T follicular helper cell (primary cell): ENCODE results near the gene UGT1A10.
"Not testable (repeated sequence)": the region's sequence is repeated elsewhere in the genome, so short reads cannot be mapped to it uniquely, and the experiment has no call there.

ENCODE experiments used
- DNase-seq: peaks from one replicate; pipeline ENCODE4 v3.0.0-alpha.2; 2020; ENCODE audit warnings: low read depth

UGT1A10 gene

GRCh38 chr2:233743464-233744259 is 107.4 kb downstream of the UGT1A10 start:
- no peak for DNase-seq

DNA sequence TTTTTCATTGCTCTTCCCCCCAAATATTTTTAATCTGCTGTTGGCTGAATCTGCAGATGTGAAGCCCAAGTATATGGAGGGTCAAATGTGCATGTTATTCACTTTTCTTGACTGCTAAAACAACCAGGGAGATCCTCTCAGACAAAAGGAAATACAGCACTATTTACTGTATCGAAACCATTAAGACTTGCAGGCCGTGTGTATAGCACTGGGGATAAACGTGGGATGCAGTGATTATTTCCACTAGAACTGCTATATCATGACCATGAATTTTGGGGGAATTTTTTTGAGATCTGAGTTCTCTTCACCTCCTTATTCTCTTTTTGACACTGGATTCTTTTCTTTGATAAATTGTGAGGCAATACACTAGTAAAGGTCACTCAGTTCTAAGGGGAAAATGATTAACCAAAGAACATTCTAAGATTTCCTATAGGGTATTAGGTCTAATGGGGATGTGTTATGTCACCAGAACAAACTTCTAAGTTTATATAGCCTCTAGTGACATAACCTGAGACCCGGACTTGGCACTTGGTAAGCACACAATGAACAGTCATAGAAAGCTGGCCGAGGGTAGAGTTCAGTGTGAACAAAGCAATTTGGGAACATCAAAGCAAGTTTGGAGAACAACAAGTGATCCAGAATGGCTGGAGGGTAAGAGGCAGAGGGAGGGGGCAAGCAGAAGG is 109.0 kb downstream of the UGT1A10 start:
- DNase-seq, result no peak

- DNase-seq, result not testable (repeated sequence)
These were observed 109.6 kb downstream of the UGT1A10 start for GRCh38 chr2:233745838-233746237.

- DNase-seq, result no peak
These were observed 110.4 kb downstream of the UGT1A10 start for GRCh38 chr2:233746475-233747282.

GRCh38 chr2:233747283-233747544 is 111.0 kb downstream of the UGT1A10 start:
- DNase-seq, result no peak

- not testable (repeated sequence) for DNase-seq
These were observed 114.4 kb downstream of the UGT1A10 start for GRCh38 chr2:233750689-233751088.

- not testable (repeated sequence) for DNase-seq
These were observed 115.2 kb downstream of the UGT1A10 start for GRCh38 chr2:233751212-233752009.

GRCh38 chr2:233754872-233755611 is 118.8 kb downstream of the UGT1A10 start:
- no peak for DNase-seq

- no peak for DNase-seq
These were observed 120.3 kb downstream of the UGT1A10 start for GRCh38 chr2:233756429-233757081.

DNA sequence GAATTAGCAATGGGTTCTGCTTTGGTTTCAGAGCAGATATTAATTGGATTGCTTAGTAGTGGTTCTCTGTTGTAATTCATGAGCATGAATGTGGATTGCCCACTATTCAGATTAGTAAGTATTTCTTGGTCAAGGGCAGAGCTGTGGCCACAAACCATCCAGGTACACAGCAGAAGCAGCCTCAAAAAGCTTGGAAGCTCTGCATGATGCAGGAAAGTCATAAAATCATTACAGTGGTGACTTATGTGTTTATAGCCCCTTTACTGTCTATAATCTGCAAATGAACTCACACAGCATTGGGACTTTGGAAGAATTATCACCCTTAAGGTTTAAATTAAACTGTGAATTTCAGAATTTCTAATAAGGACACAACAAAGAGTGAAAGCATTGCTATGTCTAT is 121.9 kb downstream of the UGT1A10 start:
- no peak for DNase-seq

DNA sequence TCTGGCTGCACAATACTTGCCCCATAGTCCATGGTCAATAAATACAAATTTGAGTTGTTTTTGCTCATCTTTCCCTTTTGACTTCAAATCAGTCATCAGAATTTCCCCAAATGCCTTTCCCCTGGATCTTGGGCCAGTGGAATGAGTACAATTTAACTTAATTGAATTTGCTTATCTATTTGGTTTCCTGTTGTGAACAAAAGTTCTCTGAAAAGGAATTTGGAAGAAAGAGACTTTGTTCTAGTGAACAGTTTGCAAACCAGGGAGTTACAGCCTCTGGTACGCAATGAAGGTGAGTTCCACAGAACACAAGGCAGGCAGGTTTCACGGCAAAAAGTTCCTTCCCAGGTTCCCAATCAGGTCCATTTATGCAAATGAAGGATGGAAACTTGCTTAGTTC is 122.6 kb downstream of the UGT1A10 start:
- no peak for DNase-seq

DNA sequence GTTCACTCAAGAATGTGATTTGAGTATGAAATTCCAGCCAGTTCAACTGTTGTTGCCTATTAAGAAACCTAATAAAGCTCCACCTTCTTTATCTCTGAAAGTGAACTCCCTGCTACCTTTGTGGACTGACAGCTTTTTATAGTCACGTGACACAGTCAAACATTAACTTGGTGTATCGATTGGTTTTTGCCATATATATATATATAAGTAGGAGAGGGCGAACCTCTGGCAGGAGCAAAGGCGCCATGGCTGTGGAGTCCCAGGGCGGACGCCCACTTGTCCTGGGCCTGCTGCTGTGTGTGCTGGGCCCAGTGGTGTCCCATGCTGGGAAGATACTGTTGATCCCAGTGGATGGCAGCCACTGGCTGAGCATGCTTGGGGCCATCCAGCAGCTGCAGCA is 123.8 kb downstream of the UGT1A10 start, which contains the start of gene UGT1A1:
TSS of gene UGT1A1 (plus strand) at position 228 of the 400 bp plus-strand sequence. CDS start at position 246, 18 bp downstream.
- no peak for DNase-seq

- DNase-seq, result no peak
These were observed 125.0 kb downstream of the UGT1A10 start for GRCh38 chr2:233761040-233761769.

- DNase-seq, result no peak
These were observed 128.0 kb downstream of the UGT1A10 start for GRCh38 chr2:233764264-233764663.

DNA sequence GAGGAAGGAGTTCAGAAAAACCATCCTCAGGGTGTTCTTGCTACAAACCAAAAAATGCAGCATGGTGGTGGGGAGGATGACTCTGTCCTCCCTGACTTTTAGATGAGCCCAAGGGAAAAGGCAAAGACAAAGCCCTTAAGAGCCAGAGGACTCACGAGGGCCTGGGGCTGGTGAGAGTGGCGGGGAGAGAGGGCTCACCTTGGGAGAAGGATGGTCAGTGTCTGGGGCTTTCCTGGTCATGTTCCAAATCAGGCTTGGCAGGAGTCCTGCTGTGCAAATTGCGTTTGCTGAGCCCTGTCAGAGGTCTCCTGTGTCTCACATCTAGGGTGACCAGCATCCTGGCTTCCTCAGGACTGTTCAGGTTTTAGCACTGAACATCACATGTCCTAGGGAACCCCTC is 128.5 kb downstream of the UGT1A10 start:
- DNase-seq, result no peak

- no peak for DNase-seq
These were observed 130.2 kb downstream of the UGT1A10 start for GRCh38 chr2:233766416-233766815.

- DNase-seq, result no peak
These were observed 131.8 kb downstream of the UGT1A10 start for GRCh38 chr2:233768076-233768475.

DNA sequence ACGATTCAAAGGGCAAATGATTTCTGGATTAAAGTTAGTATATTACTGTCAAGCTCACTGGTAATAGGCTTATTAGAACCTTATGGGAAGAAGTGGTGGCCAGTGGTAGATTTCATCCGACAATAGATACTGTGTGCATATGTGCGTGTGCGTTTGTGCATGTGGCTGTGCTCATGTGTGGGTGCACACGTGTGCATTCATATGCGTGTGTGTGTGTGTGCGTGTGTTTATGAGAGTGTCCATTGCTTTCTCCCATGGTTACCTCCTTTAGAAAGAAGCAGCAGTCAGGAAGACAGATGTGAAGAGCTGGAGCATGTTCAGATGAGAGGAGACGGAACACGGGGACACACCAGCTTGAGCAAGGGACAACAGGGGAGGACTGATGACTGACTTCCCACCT is 133.0 kb downstream of the UGT1A10 start:
- DNase-seq, result no peak

DNA sequence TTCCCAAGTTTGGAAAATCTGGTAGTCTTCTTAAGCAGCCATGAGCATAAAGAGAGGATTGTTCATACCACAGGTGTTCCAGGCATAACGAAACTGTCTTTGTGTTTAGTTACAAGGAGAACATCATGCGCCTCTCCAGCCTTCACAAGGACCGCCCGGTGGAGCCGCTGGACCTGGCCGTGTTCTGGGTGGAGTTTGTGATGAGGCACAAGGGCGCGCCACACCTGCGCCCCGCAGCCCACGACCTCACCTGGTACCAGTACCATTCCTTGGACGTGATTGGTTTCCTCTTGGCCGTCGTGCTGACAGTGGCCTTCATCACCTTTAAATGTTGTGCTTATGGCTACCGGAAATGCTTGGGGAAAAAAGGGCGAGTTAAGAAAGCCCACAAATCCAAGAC is 135.9 kb downstream of the UGT1A10 start:
- DNase-seq, result no peak

GRCh38 chr2:233772583-233772982 is 136.3 kb downstream of the UGT1A10 start:
- DNase-seq, result no peak
